ENCODE measurements around the gene NR1D2.
"Not testable (repeated sequence)": the region's sequence is repeated elsewhere in the genome, so short reads cannot be mapped to it uniquely, and the experiment has no call there.

NR1D2 gene

DNA sequence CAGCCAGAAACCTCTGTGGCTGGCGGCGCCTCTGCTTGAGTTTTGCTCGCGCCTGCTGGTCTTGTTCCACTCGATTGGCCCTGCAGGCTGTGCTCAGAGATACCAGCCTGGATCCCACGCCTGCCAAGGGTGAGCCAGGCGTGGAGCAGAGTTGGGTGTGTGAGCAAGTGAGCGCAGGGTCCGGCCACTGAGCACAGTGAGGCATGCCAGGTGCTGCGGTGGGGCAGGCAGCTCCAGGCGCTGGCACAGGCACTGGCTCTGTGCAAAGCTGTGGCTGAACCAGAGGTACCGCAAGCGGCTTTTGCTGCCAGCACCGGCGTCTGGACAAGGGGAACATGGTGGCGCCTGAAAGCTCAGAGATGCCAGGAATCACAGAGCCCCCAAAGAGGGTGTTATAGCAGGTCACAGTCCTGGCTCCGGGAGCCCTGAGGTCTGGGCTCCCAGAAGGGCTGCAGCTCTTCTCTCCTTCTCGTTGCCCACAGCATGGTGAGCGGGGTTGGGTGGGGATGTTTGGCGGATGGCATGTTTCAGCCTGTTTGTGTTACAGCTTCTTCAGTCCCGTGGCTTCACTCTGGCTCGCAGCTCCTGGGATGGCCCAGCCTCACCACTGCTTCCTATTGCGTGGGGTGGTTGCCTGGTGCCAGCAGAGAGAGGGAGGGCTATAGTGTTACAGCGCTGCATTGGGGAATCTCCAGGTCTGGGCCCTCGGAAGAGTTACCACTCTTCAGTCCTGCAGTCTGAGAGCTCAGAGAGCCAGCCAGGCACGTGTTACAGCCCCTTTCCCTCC is 73.9 kb downstream of the NR1D2 start:
- FAIRE-seq: no peak
- TF ChIP-seq POLR2A (IDR thresholded peaks at IDR 0.05; ENCODE audit: low read depth, low read length) (no peak), POLR2AphosphoS5 (IDR thresholded peaks at IDR 0.05; ENCODE audit: low read depth, low read length) (no peak), TAF1 (IDR thresholded peaks at IDR 0.05; ENCODE audit: borderline replicate concordance, low read depth, low read length) (no peak)
- DNase-seq (ENCODE audit: insufficient read length): no peak

DNA sequence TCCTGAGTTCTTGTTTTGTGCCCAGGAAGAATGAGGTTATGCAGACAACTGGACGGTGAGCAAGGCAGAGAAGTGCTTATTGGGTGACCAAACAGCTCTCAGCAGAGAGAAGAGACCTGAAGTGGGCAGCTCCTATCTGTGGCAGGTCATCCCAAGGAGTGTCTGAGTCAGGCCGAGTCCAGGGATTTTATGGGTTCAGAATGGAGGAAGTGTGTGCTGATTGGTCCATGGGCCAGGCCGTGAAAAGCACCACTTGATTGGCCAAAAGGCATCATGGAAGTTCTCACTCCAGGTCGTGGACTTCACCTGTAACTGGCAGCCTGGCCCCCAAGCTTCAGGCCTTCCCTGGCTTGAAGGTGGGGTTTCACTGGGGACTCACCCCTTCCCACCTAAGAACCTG is 74.5 kb downstream of the NR1D2 start:
- no peak for FAIRE-seq
- TF ChIP-seq POLR2AphosphoS5 (IDR thresholded peaks at IDR 0.05; ENCODE audit: low read depth, low read length): no peak
- no peak for TF ChIP-seq TAF1 (IDR thresholded peaks at IDR 0.05; ENCODE audit: borderline replicate concordance, low read depth, low read length)
- TF ChIP-seq POLR2A (IDR thresholded peaks at IDR 0.05; ENCODE audit: low read depth, low read length): no peak
- DNase-seq (ENCODE audit: insufficient read length): no peak

DNA sequence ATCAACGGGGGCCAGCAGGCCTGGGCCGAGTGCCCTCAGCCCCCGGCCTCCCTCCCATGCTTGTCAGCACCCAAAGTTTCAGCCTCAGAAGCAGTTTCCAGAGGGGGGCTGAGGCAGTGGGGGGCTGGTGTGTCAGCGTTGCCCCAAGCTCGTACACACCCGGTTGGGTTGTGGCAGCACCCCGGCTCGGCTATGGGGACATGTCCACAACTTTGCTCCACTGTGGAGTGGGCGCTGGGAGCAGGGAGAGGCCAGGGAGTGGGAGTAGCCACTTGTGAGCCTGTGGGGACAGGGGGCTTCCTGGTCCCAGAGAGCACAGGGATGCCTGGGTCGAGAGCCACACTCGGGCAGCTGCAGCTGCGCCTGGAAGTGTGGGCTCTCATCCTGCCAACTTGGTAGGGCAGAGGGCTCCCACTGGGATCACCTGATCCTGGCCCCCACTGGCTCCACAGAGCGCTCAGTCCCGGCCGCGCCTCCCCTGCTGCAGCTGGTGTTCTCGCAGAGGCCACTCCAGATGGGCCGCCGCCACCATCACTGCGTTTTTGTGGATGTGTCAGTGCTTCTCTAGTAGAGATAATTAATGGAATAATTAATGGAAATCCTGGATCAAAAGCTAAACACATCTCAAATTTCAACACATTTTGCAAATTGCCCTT is 75.1 kb downstream of the NR1D2 start:
- TF ChIP-seq TAF1 (IDR thresholded peaks at IDR 0.05; ENCODE audit: borderline replicate concordance, low read depth, low read length) (no peak), POLR2A (IDR thresholded peaks at IDR 0.05; ENCODE audit: low read depth, low read length) (no peak), POLR2AphosphoS5 (IDR thresholded peaks at IDR 0.05; ENCODE audit: low read depth, low read length) (no peak)
- no peak for FAIRE-seq
- DNase-seq (ENCODE audit: insufficient read length): no peak

DNA sequence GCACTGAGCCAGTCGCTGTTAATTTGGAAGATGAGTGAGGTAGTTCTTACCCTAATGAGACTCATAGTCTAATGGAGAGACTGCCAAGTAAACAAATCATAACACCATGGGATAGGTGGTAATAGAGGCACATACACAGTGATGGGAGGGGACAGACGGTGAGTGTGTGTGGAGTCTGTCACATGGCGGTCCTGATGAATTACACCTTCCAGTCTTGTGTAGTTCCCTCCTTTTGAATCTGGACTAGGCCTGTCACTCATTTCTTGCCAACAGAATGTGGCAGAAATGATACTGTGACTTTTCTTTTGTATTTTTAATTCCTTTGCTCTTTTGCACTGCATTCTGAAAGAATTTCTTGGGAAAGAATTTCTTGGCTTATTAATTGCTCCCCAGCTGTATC is 78.1 kb downstream of the NR1D2 start:
- TF ChIP-seq POLR2A (IDR thresholded peaks at IDR 0.05; ENCODE audit: low read depth, low read length): no peak
- no peak for TF ChIP-seq TAF1 (IDR thresholded peaks at IDR 0.05; ENCODE audit: borderline replicate concordance, low read depth, low read length)
- TF ChIP-seq POLR2AphosphoS5 (IDR thresholded peaks at IDR 0.05; ENCODE audit: low read depth, low read length): no peak

DNA sequence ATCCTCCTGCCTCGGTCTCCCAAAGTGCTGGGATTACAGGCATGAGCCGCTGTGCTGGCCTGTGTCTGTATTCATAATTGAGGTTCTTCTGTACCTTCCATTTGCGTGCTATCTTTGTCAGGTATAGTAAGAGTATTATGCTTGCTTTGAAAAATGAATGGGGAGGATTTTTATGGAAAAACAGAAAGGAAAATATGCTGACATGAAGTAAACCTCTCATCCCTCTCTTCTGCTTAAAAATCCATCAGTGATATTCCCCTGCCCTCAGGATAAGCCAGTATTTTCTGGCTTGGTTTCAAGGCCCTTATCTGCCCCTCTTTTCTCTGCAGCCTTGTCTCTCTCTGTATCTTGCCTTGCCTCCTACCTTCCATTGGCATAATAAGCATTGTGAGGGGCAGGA is 80.7 kb downstream of the NR1D2 start:
- FAIRE-seq (no peak), DNase-seq (ENCODE audit: insufficient read length) (no peak)
- TF ChIP-seq POLR2AphosphoS5 (IDR thresholded peaks at IDR 0.05; ENCODE audit: low read depth, low read length) (no peak), TAF1 (IDR thresholded peaks at IDR 0.05; ENCODE audit: borderline replicate concordance, low read depth, low read length) (no peak), POLR2A (IDR thresholded peaks at IDR 0.05; ENCODE audit: low read depth, low read length) (no peak)

More for the DNA sequence above, 78.1 kb downstream of the NR1D2 start:
- no peak for FAIRE-seq
- DNase-seq (ENCODE audit: insufficient read length): no peak

DNA sequence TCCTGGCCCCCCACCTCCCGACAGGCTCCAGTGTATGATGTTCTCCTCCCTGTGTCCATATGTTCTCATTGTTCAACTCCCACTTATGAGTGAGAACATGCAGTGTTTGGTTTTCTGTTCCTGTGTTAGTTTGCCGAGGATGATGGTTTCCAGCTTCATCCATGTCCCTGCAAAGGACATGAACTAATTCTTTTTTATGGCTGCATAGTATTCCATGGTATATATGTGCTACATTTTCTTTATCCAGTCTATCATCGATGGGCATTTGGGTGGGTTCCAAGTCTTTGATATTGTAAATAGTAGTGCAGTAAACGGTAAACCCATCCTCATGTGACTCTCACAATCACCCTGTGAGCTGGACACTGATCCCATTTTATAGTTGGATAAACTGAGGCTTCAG is 81.6 kb downstream of the NR1D2 start:
- not testable (repeated sequence) for FAIRE-seq; DNase-seq (ENCODE audit: insufficient read length)

DNA sequence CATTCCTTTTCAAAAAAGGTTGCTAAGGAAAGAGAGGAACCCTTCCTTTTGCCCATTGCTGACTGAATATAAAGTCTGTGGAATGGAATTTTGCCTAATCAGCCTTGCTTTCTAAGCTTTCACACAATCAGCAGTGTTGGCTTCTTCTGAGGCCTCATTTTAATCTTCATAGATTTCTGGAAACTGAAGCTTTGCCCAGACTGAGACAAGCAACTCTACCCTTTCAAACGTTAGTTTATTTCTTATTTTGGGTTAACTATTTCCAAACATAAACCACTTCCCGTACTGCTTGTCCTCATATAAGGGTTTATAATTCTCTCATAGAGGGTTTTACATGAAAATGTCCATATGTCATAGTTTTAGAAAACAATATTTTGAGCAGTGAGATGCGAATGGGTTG is 82.9 kb downstream of the NR1D2 start:
- FAIRE-seq (no peak), DNase-seq (ENCODE audit: insufficient read length) (no peak)
- no peak for TF ChIP-seq POLR2A (IDR thresholded peaks at IDR 0.05; ENCODE audit: low read depth, low read length)
- no peak for TF ChIP-seq TAF1 (IDR thresholded peaks at IDR 0.05; ENCODE audit: borderline replicate concordance, low read depth, low read length)
- TF ChIP-seq POLR2AphosphoS5 (IDR thresholded peaks at IDR 0.05; ENCODE audit: low read depth, low read length): no peak

Measured in GM12892 (cell line).